Tibial nerve (tissue), 4 donors: ENCODE results near the gene TBC1D2B. TPM values are rescaled to one million over a fixed set of nuclear protein-coding genes. Genes with fewer than 3 reads are reported as not detected.

ENCODE experiments used
- DNase-seq, 2 donors: peaks; one replicate each; pipeline ENCODE4 v3.0.0-alpha.2; 2019; ENCODE audit warnings: low spot score in 2 of 2
- H3K27ac ChIP-seq, 4 donors: fragments of 200-600 bp; sonication (generic) in 3 of 4; one replicate each; pipeline ENCODE4 v1.5.1; 2017 to 2019; ENCODE audit warnings: mild to moderate bottlenecking in 1 of 4
- H3K27me3 ChIP-seq, 2 donors: fragments of 200-600 bp; sonication (generic) in 1 of 2; one replicate each; pipeline versions ENCODE4 v1.5.1 to v1.6.0; 2017 to 2019
- H3K36me3 ChIP-seq, 3 donors: fragments of 200-600 bp; sonication (generic); one replicate each; pipeline ENCODE4 v1.5.1; 2018 to 2019
- H3K4me1 ChIP-seq, 4 donors: fragments of 200-600 bp; sonication (generic) in 3 of 4; one replicate each; pipeline ENCODE4 v1.5.1; 2017 to 2019
- H3K4me3 ChIP-seq, 4 donors: fragments of 200-600 bp; sonication (generic) in 3 of 4; one replicate each; pipeline ENCODE4 v1.5.1; 2017 to 2019; ENCODE audit warnings: mild to moderate bottlenecking in 1 of 4, moderate library complexity in 1 of 4
- H3K9me3 ChIP-seq, 4 donors: fragments of 200-600 bp; sonication (generic) in 3 of 4; one replicate each; pipeline ENCODE4 v1.5.1; 2017 to 2019
- EP300 ChIP-seq, 2 donors: sonication (generic); formaldehyde crosslinking; IDR thresholded peaks; one replicate each; pipeline ENCODE4 v1.6.1; 2017; ENCODE audit warnings: antibody characterized with exemption in 2 of 2, mild to moderate bottlenecking in 1 of 2
- POLR2A ChIP-seq, 2 donors: fragments of 450-650 bp; IDR thresholded peaks; one replicate each; pipeline ENCODE4 v1.6.1; 2017; ENCODE audit warnings: antibody characterized with exemption in 2 of 2, mild to moderate bottlenecking in 2 of 2, moderate library complexity in 2 of 2
- WGBS, 2 donors: methylation state at CpG; one replicate each; pipeline ENCODE4 v1.1.5; 2018; 5-methylcytosine and 5-hydroxymethylcytosine counted together
- total RNA-seq, 4 donors: library from RNA; depleted of rRNA; stranded (reverse); fragments of >200 nt; gene quantifications; one replicate each; pipeline ENCODE4 v1.1.0, GENCODE V29; 2016
- TF ChIP-seq, protein P1 (sequence below), 5 experiments: fragments of 200-600 bp in 3 of 5; fragments of 450-650 bp in 2 of 5; sonication (generic) in 3 of 5; IDR thresholded peaks; one replicate each; pipeline ENCODE4 v1.5.1; 2016 to 2019; ENCODE audit warnings: antibody characterized with exemption in 5 of 5, mild to moderate bottlenecking in 3 of 5, moderate library complexity in 2 of 5

TBC1D2B gene
- total RNA-seq, 4 donors from 2014 or later = 64.5 to 127 (median 94.5) TPM

DNA sequence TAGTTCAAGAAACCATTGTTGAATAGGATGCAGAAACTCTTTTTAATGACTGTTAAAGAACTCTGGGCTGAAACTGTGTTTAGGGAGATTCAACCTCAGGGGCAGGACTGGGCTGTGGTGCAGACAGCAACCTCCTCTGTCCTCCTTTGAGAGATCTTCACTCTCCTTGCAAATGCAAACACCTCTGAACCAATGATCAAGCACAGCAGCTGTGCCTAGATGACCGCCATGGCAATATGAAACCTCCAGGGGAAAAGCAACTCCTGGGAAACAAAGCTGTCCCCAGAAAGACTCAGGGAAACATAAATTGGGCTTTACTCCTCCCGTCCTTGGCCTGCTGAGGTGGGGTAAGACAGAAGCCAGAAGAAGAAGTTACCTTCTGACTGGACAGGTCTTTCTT is 52.6 kb downstream of the TBC1D2B start:
- DNase-seq = no peak
- WGBS, 2 donors = 66 to 86% methylated on average over 2 of the region's 2 CpGs
- Histone ChIP-seq H3K36me3 (peaks cover 0 to 92% (median 4%) of the 10 kb centered on the region in 3 donors), H3K9me3 (no peaks in the 10 kb centered on the region), H3K27ac (peak overlapping the region in 3 of 4 donors; percentile 32 to 62 (median 52)), H3K27me3 (no peaks in the 10 kb centered on the region), H3K4me1 (peaks cover 0 to 33% (median 20%) of the 10 kb centered on the region in 4 donors), H3K4me3 (no peak overlapping the region)
- TF ChIP-seq, protein P1, sequence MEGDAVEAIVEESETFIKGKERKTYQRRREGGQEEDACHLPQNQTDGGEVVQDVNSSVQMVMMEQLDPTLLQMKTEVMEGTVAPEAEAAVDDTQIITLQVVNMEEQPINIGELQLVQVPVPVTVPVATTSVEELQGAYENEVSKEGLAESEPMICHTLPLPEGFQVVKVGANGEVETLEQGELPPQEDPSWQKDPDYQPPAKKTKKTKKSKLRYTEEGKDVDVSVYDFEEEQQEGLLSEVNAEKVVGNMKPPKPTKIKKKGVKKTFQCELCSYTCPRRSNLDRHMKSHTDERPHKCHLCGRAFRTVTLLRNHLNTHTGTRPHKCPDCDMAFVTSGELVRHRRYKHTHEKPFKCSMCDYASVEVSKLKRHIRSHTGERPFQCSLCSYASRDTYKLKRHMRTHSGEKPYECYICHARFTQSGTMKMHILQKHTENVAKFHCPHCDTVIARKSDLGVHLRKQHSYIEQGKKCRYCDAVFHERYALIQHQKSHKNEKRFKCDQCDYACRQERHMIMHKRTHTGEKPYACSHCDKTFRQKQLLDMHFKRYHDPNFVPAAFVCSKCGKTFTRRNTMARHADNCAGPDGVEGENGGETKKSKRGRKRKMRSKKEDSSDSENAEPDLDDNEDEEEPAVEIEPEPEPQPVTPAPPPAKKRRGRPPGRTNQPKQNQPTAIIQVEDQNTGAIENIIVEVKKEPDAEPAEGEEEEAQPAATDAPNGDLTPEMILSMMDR (IDR thresholded peaks at IDR 0.05) = no peak
- TF ChIP-seq POLR2A (IDR thresholded peaks at IDR 0.05) = no peak
- no peak for TF ChIP-seq EP300 (IDR thresholded peaks at IDR 0.05)

DNA sequence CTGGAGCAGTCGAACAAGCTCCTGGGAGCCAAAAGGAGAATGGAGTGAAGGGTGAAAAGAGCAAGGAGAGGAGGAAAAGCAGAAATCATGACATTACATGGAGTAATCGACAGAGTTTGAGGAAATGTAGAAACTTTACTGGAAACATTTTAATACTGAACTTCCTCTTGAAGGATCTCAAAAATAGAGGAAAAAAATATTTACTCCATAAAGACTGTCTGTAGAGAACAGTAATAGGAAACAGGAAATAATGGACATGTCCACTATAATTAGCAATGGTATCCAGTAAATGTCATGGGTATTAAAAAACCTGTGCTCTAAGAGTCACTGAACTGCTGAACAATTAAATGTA is 53.0 kb downstream of the TBC1D2B start:
- Histone ChIP-seq H3K36me3 (peaks cover 0 to 91% (median 4%) of the 10 kb centered on the region in 3 donors), H3K9me3 (no peaks in the 10 kb centered on the region), H3K27ac (peak overlapping the region in 3 of 4 donors; percentile 32 to 76 (median 62)), H3K27me3 (no peaks in the 10 kb centered on the region), H3K4me1 (peaks cover 0 to 35% (median 20%) of the 10 kb centered on the region in 4 donors), H3K4me3 (no peak overlapping the region)
- DNase-seq = no peak
- TF ChIP-seq EP300 (IDR thresholded peaks at IDR 0.05) (no peak), POLR2A (IDR thresholded peaks at IDR 0.05) (no peak)
- TF ChIP-seq, protein P1 (IDR thresholded peaks at IDR 0.05) = no peak
- 31 to 56% methylated on average over 2 of the region's 2 CpGs for WGBS, 2 donors

DNA sequence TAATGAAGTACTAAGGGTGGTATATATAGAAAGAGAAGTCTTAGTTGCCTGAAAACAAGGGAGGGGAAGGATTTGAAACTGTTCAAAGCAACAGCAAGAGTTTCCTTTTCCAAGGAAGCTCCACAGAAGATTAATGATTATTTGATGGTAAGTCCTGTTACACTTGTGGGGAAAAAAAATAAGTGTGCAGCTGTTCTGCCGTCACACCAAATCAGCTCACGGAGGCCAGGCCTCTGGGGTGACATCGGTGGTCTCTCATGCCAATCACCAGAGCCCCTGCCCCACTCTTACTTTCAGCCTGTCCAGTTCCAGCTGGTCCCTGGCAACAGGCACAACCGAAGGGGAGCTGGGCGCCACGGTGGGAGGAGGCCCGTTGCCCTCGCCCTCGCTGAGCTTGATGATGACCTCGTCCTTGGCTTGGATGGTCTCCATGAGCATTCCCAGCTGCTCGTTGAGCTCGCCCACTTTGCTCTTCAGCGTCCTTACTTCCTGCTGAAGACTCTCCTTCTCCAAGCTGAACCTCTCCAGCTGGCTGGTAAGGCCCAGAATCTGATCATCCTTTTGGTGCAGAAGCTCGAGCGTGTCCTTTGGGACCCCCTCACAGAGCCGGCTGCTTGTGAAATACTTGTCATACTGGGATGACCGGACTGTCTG is 53.5 kb downstream of the TBC1D2B start:
- peaks cover 0 to 86% (median 4%) of the 10 kb centered on the region in 3 donors for H3K36me3 ChIP-seq
- no peak overlapping the region for H3K4me3 ChIP-seq
- 54 to 65% methylated on average over 17 of the region's 17 CpGs for WGBS, 2 donors
- no peaks in the 10 kb centered on the region for H3K27me3 ChIP-seq
- DNase-seq = peak; percentile 55 to 59
- peak overlapping the region in 3 of 4 donors; percentile 32 to 76 (median 64) for H3K27ac ChIP-seq
- TF ChIP-seq POLR2A (IDR thresholded peaks at IDR 0.05) (no peak), EP300 (IDR thresholded peaks at IDR 0.05) (peak in 1 of 2 donors; percentile 74)
- H3K9me3 ChIP-seq = no peaks in the 10 kb centered on the region
- H3K4me1 ChIP-seq = peaks cover 0 to 36% (median 22%) of the 10 kb centered on the region in 4 donors

DNA sequence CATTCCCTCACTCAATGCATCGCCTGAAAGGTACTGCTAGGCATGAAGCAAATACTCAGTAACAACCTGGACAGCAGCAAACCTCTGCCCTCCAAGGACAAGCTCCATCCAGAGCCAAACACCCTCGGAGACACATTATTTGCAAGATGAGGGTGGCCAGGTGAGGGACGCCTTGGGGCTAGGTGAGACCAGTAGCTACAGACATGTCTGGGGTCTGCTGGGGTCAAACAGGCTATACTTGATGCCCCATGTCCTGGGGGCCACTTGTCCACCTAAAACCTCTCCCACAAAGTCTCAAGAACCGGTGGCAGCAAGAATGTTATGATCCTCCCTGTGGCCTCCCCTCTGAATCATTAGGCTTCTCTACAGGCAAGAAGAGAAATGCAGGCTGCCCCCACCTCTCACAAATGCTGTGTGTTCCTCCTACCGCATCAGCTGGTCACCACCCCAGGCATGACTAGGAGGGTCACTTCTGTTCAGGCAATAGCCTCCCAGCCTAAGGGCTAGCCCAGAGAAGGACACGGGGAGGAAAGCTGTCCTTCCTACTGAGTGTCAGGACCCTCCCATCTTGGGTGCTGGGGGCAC is 54.3 kb downstream of the TBC1D2B start:
- DNase-seq = no peak
- peak overlapping the region in 3 of 4 donors; percentile 29 to 76 (median 64) for H3K27ac ChIP-seq
- H3K9me3 ChIP-seq = no peaks in the 10 kb centered on the region
- H3K27me3 ChIP-seq = no peaks in the 10 kb centered on the region
- no peak for TF ChIP-seq POLR2A (IDR thresholded peaks at IDR 0.05)
- TF ChIP-seq EP300 (IDR thresholded peaks at IDR 0.05) = no peak
- TF ChIP-seq, protein P1 (IDR thresholded peaks at IDR 0.05) = no peak
- H3K4me3 ChIP-seq = no peak overlapping the region
- peaks cover 0 to 40% (median 22%) of the 10 kb centered on the region in 4 donors for H3K4me1 ChIP-seq
- peaks cover 0 to 78% (median 4%) of the 10 kb centered on the region in 3 donors for H3K36me3 ChIP-seq
- 77 to 81% methylated on average over 5 to 6 of the region's 6 CpGs for WGBS, 2 donors

DNA sequence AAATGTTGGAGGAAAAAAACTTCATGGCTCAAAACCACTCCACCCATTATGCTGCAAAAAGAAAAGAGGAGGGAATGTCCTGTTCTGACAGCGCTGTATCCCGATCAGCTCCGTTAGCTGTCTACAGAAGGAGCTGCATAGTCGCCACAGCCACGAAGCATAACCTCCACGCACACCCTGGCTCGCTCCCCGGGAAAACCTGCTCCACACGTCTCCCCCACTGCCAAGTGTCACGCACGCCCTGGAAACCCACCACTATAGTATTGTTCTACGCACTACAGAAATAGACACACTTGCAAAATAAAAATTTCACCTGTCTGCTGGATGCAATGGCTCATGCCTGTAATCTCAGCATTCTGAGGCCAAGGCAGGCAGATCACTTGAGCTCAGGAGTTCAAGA is 55.8 kb downstream of the TBC1D2B start:
- no peak for DNase-seq
- Histone ChIP-seq H3K9me3 (no peaks in the 10 kb centered on the region), H3K36me3 (peaks cover 0 to 66% (median 4%) of the 10 kb centered on the region in 3 donors), H3K4me3 (no peak overlapping the region), H3K4me1 (peaks cover 0 to 40% (median 22%) of the 10 kb centered on the region in 4 donors), H3K27me3 (no peaks in the 10 kb centered on the region), H3K27ac (no peak overlapping the region)
- TF ChIP-seq POLR2A (IDR thresholded peaks at IDR 0.05) = no peak
- no peak for TF ChIP-seq EP300 (IDR thresholded peaks at IDR 0.05)
- TF ChIP-seq, protein P1 (IDR thresholded peaks at IDR 0.05) = no peak
- 94 to 95% methylated on average over 12 of the region's 12 CpGs for WGBS, 2 donors
